Lung (tissue), 12 donors: Measurements from ENCODE around the gene FOXG1. TPM values are rescaled to one million over a fixed set of nuclear protein-coding genes. Genes with fewer than 3 reads are reported as not detected.

Experiments used
- ATAC-seq: fragments of 200-7000 bp; cut with Tn5 transposase; one replicate; pipeline ENCODE4 v1.9.1; 2020; ENCODE audit warnings: moderate number of reproducible peaks; ENCODE audit not compliant: insufficient read depth, low FRiP score
- DNase-seq, 3 donors: peaks; one replicate each; pipeline ENCODE4 v3.0.0-alpha.2; 2013 to 2017
- H3K27ac ChIP-seq, 2 donors: one replicate each; pipeline ENCODE4 v1.5.1; 2013; ENCODE audit warnings: mild to moderate bottlenecking in 2 of 2, moderate library complexity in 2 of 2, control low read depth in 1 of 2, inconsistent platforms in 1 of 2, low read depth in 1 of 2, low read length in 1 of 2
- H3K27me3 ChIP-seq, 3 donors: one replicate each; pipeline ENCODE4 v1.5.1; 2013; ENCODE audit warnings: low read length in 2 of 3; ENCODE audit not compliant: control insufficient read depth in 3 of 3, insufficient read depth in 3 of 3
- H3K36me3 ChIP-seq, 4 donors: one replicate each; pipeline ENCODE4 v1.5.1; 2013; ENCODE audit warnings: low read length in 4 of 4, mild to moderate bottlenecking in 1 of 4, moderate library complexity in 1 of 4; ENCODE audit not compliant: control insufficient read depth in 4 of 4, insufficient read depth in 4 of 4
- H3K4me1 ChIP-seq, 5 donors: one replicate each; pipeline ENCODE4 v1.5.1; 2013; ENCODE audit warnings: low read length in 5 of 5, mild to moderate bottlenecking in 2 of 5, moderate library complexity in 1 of 5; ENCODE audit not compliant: control insufficient read depth in 5 of 5, insufficient read depth in 5 of 5
- H3K4me3 ChIP-seq: one replicate; pipeline ENCODE4 v1.5.1; 2013; ENCODE audit warnings: mild to moderate bottlenecking, control low read depth, moderate library complexity
- H3K9ac ChIP-seq, 2 donors: one replicate each; pipeline ENCODE4 v1.5.1; 2013; ENCODE audit warnings: low read length in 2 of 2, control low read depth in 1 of 2; ENCODE audit not compliant: insufficient read depth in 1 of 2
- H3K9me3 ChIP-seq, 4 donors: one replicate each; pipeline ENCODE4 v1.5.1; 2013; ENCODE audit warnings: low read length in 3 of 4, mild to moderate bottlenecking in 1 of 4, moderate library complexity in 1 of 4; ENCODE audit not compliant: control insufficient read depth in 4 of 4, insufficient read depth in 3 of 4
- WGBS, 2 donors: extraction: QIAGEN DNeasy Blood & Tissue Kit; methylation state at CpG; one replicate each; pipeline ENCODE4 v1.1.7; 2013; 5-methylcytosine and 5-hydroxymethylcytosine counted together
- polyA plus RNA-seq, 2 donors: library from polyadenylated mRNA; stranded (reverse); fragments of 200-250 nt; gene quantifications; one replicate each; pipeline ENCODE4 v1.2.1, GENCODE V29; 2013
- total RNA-seq, 2 donors: library from RNA; depleted of rRNA in 1 of 2; stranded (reverse); fragments of >200 nt in 1 of 2; gene quantifications; one replicate each; pipeline ENCODE4 v1.2.1, GENCODE V29; 2014 to 2021
- TF ChIP-seq, protein P1 (sequence below): IDR thresholded peaks from 2 replicates; pipeline ENCODE4 v1.5.1; 2012; ENCODE audit warnings: mild to moderate bottlenecking; ENCODE audit errors: control extremely low read depth, extremely low read depth
- donor health status: control.
- donor health status: control.
- donor health status: Bipolar disorder and iron deficiency.
- donor health status: healthy.
- donor health status: DM: yes; HTN: yes; CAD: no.

Gene FOXG1
- total and polyA plus RNA-seq, 4 donors = 0.02 to 0.06 TPM; not detected in 2

GRCh38 chr14:28770061-28770460 lies 3.5 kb downstream of the FOXG1 start:
- Histone ChIP-seq H3K36me3 (no peaks in the 10 kb centered on the region), H3K9me3 (peaks cover 0 to 20% (median 0%) of the 10 kb centered on the region in 4 donors), H3K27me3 (peaks cover 13 to 86% (median 83%) of the 10 kb centered on the region in 3 donors), H3K9ac (no peak overlapping the region), H3K4me1 (peaks cover 0 to 8% (median 6%) of the 10 kb centered on the region in 5 donors), H3K27ac (no peak overlapping the region), H3K4me3 (no peak overlapping the region)
- no peak for ATAC-seq
- TF ChIP-seq, protein P1, sequence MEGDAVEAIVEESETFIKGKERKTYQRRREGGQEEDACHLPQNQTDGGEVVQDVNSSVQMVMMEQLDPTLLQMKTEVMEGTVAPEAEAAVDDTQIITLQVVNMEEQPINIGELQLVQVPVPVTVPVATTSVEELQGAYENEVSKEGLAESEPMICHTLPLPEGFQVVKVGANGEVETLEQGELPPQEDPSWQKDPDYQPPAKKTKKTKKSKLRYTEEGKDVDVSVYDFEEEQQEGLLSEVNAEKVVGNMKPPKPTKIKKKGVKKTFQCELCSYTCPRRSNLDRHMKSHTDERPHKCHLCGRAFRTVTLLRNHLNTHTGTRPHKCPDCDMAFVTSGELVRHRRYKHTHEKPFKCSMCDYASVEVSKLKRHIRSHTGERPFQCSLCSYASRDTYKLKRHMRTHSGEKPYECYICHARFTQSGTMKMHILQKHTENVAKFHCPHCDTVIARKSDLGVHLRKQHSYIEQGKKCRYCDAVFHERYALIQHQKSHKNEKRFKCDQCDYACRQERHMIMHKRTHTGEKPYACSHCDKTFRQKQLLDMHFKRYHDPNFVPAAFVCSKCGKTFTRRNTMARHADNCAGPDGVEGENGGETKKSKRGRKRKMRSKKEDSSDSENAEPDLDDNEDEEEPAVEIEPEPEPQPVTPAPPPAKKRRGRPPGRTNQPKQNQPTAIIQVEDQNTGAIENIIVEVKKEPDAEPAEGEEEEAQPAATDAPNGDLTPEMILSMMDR = no peak
- 38 to 44% methylated on average over 1 of the region's 1 CpG for WGBS, 2 donors
- DNase-seq = peak in 1 of 3 donors; percentile 0

DNA sequence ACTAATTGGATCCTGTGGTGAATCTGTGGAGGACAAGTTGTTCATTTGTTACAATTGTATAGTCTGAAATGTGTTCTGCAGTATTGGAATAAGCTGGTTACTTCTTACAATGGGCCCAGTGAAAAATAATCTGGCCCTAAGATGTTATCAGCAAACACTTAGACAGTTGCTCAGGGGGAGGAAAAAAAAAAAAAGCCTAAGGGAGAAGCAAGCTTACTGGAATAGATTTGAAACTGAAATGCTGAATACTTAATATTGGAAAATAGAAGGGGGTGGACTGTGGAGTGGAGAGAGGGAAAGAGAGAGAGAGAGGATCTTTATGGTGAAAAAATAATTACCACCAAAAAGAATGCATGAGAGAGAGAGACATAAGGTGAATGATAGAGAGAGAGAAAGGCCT lies 4.0 kb downstream of the FOXG1 start:
- TF ChIP-seq, protein P1 = no peak
- Histone ChIP-seq H3K36me3 (no peaks in the 10 kb centered on the region), H3K4me3 (no peak overlapping the region), H3K27ac (no peak overlapping the region), H3K27me3 (peaks cover 12 to 86% (median 83%) of the 10 kb centered on the region in 3 donors), H3K9me3 (peaks cover 0 to 20% (median 0%) of the 10 kb centered on the region in 4 donors), H3K9ac (no peak overlapping the region), H3K4me1 (peaks cover 0 to 8% (median 5%) of the 10 kb centered on the region in 5 donors)
- ATAC-seq (no peak), DNase-seq (peak in 1 of 3 donors; percentile 0)

DNA sequence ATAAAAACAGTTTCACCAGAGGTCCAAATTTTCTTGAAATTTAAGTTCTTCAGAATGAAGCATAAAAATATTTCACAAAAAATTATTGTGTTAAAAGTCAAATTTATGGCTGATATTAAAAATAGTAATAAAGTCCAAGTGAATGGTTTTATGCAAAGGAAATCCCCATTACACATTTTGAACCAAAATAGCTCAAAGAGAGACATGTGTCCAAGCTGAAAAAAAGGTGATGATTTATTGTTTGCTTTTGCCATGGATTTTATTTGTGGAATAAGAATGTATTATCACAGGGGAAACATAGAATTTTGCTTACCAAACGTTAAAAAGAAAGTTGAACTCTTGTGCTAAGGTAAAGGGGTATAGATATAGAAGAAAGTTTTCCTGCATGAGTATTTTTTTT lies 4.6 kb downstream of the FOXG1 start:
- TF ChIP-seq, protein P1 = no peak
- H3K36me3 ChIP-seq = no peaks in the 10 kb centered on the region
- 5 to 6% methylated on average over 1 of the region's 1 CpG for WGBS, 2 donors
- peaks cover 0 to 7% (median 0%) of the 10 kb centered on the region in 5 donors for H3K4me1 ChIP-seq
- peaks cover 9 to 86% (median 84%) of the 10 kb centered on the region in 3 donors for H3K27me3 ChIP-seq
- ATAC-seq = no peak
- H3K9me3 ChIP-seq = peaks cover 0 to 17% (median 0%) of the 10 kb centered on the region in 4 donors
- H3K4me3 ChIP-seq = no peak overlapping the region
- H3K9ac ChIP-seq = no peak overlapping the region
- DNase-seq = no peak
- H3K27ac ChIP-seq = no peak overlapping the region

GRCh38 chr14:28772613-28773012 lies 6.0 kb downstream of the FOXG1 start:
- Histone ChIP-seq H3K4me3 (no peak overlapping the region), H3K4me1 (peaks cover 0 to 3% (median 0%) of the 10 kb centered on the region in 5 donors), H3K9ac (no peak overlapping the region), H3K27me3 (peaks cover 4 to 98% (median 97%) of the 10 kb centered on the region in 3 donors), H3K36me3 (no peaks in the 10 kb centered on the region), H3K9me3 (peaks cover 0 to 15% (median 0%) of the 10 kb centered on the region in 4 donors), H3K27ac (no peak overlapping the region)
- ATAC-seq (no peak), DNase-seq (no peak)
- 7 to 11% methylated on average over 3 of the region's 3 CpGs for WGBS, 2 donors
- TF ChIP-seq, protein P1 = no peak
